NCI-H446 (cell line): ENCODE measurements around the gene POMT2.

Source experiments
- DNase-seq, 2 experiments: peaks; one replicate each; lab custom pipeline; 2025; lab: John Stamatoyannopoulos, UW

The POMT2 gene

GRCh38 chr14:77240336-77240915 lies 80.3 kb downstream of the POMT2 start:
- no peak for DNase-seq

- DNase-seq: no peak
Observed at GRCh38 chr14:77239412-77239811, 81.3 kb downstream of the POMT2 start.

- DNase-seq: no peak
Observed at GRCh38 chr14:77238996-77239395, 81.7 kb downstream of the POMT2 start.

- DNase-seq: peak in 1 of 2 experiments; percentile 43
Observed at GRCh38 chr14:77238356-77238755, 82.3 kb downstream of the POMT2 start.

GRCh38 chr14:77236814-77237213 lies 83.9 kb downstream of the POMT2 start:
- no peak for DNase-seq

- DNase-seq: no peak
Observed at GRCh38 chr14:77231721-77232120, 89.0 kb downstream of the POMT2 start.

GRCh38 chr14:77230914-77231313 lies 89.8 kb downstream of the POMT2 start:
- DNase-seq: no peak

GRCh38 chr14:77228056-77228455 lies 92.6 kb downstream of the POMT2 start:
- no peak for DNase-seq

GRCh38 chr14:77225892-77226557 lies 94.7 kb downstream of the POMT2 start:
- DNase-seq: no peak

- DNase-seq: no peak
Observed at GRCh38 chr14:77225254-77225653, 95.4 kb downstream of the POMT2 start.
